Left colon (tissue), 2 donors: ENCODE data around the gene UNC45A. TPM values are rescaled to one million over a fixed set of nuclear protein-coding genes. Genes with fewer than 3 reads are reported as not detected.

ENCODE experiments used
- ATAC-seq: fragments of 200-7000 bp; cut with Tn5 transposase; one replicate; pipeline ENCODE4 v1.9.1; 2020; ENCODE audit warnings: mild to moderate bottlenecking, moderate library complexity
- DNase-seq, 2 donors: peaks; one replicate each; pipeline ENCODE4 v3.0.0-alpha.2; 2020
- intact Hi-C, 2 donors: fragments of 100-400 bp; cut with DNase I in 1 of 2; cut with micrococcal nuclease in 1 of 2; formaldehyde crosslinking; loops; one replicate each; pipeline versions ENCODE4 v1.11.2 to v1.14.0; 2022; cut with DNase I, micrococcal nuclease
- total RNA-seq, 2 donors: library from RNA; stranded (reverse); fragmentation: NEBNext Ultra II Directional; extraction: Animal tissue kit (Norgen Biotek cat#: 25700); gene quantifications; one replicate each; pipeline ENCODE4 v1.2.1, GENCODE V29; 2021
- donor health status: DM: no; HTN: no; CAD: no.
- donor health status: DM: yes; HTN: yes; CAD: no.

The UNC45A gene
- total RNA-seq, 2 donors from 2014 or later: 53.0 to 58.1 TPM

- intact Hi-C loops: no loop called here
- DNase-seq: no peak
- no peak for ATAC-seq
These were observed 1.8 kb upstream of the UNC45A start for GRCh38 chr15:90933301-90933700.

DNA sequence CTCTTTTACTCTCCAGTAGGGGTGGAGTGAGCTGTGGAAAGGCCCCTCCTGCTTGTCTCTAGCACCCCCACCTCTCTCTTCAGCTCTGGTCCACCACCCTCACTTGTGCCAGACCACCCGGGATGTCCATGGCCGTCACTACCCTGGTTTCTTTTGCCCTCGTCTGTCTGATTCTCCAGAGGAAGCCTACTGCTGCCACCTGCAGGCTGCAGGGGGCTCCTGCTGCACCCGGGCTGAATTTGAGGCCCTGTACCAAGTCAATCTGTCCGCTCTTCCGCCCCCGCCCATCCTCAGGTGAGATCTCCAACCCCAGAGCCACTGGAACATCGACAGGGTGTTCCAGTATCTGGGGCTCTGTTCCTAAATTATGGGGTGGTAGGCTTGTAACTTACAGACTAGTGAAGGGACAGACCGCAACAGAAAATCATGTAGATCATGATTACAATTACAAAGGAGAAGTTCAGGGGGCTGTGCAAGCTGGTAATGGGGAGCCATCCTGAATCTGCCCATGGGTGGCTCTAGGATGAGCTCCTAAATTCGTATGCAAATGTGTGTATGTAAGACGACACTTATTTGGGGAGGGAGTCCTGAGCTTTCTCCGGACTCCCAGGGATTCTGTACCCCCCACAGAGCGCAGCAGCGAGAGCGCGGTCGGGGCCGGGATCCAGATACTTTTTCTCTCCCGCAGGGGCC is 683 bp upstream of the UNC45A start:
- intact Hi-C loops: no loop called here
- ATAC-seq (peak; percentile 44), DNase-seq (peak; percentile 90 to 94)

- DNase-seq: no peak
These were observed 1.7 kb downstream of the UNC45A start for GRCh38 chr15:90936823-90937222.

DNA sequence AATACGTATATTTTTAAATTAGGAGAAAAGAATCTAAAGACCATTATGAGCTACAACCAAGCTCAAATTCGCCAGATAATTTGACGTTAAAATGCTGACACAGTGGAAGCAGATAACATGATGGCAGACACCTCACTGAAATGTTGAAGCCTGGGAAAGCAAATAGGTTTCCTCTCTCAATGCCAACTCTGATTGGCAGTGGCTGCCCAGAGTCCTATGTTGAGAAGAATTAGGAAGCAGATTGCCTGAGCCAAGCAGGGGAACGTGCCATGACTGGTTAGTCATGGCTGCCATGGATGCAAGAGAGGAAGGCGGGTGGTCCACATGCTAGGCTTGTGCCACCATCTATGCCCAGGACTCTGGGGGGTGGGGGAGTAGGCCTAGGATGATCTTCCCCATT is 3.2 kb downstream of the UNC45A start:
- intact Hi-C loops: no loop called here

More at GRCh38 chr15:90936823-90937222, 1.7 kb downstream of the UNC45A start:
- ATAC-seq: no peak
- intact Hi-C loops: no loop called here

DNA sequence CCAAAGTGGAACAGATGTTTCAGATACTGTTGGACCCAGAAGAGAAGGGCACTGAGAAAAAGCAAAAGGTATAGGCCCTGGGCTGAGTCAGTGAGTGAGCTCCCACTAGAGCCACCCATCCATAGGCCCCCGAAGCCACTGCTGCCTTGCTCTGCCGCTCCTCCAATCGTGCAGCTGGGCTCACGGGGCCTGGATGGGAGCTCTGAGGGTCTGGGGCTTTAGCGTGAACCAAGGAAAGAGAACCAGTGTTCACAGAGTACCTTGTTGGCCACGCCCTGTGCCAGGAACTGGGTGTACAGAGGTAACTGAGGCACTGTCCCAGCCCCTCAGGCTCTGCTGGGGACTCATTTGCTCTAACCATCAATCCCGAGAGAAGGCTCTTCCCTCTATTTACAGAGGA is 4.7 kb downstream of the UNC45A start:
- intact Hi-C loops: no loop called here
- ATAC-seq: no peak
- DNase-seq: no peak

More for the DNA sequence above, 3.2 kb downstream of the UNC45A start:
- no peak for ATAC-seq
- no peak for DNase-seq

- ATAC-seq (no peak), DNase-seq (no peak)
- intact Hi-C loops: no loop called here
These were observed 6.0 kb downstream of the UNC45A start for GRCh38 chr15:90941038-90941437.

GRCh38 chr15:90942354-90943120 is 7.5 kb downstream of the UNC45A start:
- ATAC-seq: no peak
- intact Hi-C loops: no loop called here
- no peak for DNase-seq

- DNase-seq (no peak), ATAC-seq (no peak)
- intact Hi-C loops: no loop called here
These were observed 10.0 kb downstream of the UNC45A start for GRCh38 chr15:90945091-90945490.

GRCh38 chr15:90946538-90946937 is 11.5 kb downstream of the UNC45A start:
- ATAC-seq: no peak
- intact Hi-C loops: no loop called here
- DNase-seq: no peak

GRCh38 chr15:90946941-90947576 is 12.0 kb downstream of the UNC45A start:
- ATAC-seq (no peak), DNase-seq (no peak)
- intact Hi-C loops: no loop called here

- ATAC-seq (no peak), DNase-seq (no peak)
- intact Hi-C loops: no loop called here
These were observed 12.7 kb downstream of the UNC45A start for GRCh38 chr15:90947577-90948357.

GRCh38 chr15:90948506-90948905 is 13.4 kb downstream of the UNC45A start:
- intact Hi-C loops: no loop called here
- no peak for ATAC-seq
- no peak for DNase-seq

GRCh38 chr15:90949979-90950675 is 15.0 kb downstream of the UNC45A start:
- ATAC-seq (no peak), DNase-seq (no peak)
- intact Hi-C loops: loop anchor here in 1 of 2 donors (10.0 kb wide), 1 partner anchor 315 kb away; no protein-coding TSS in a partner anchor

- intact Hi-C loops: loop anchor here in 1 of 2 donors (10.0 kb wide), 1 partner anchor 314 kb away; no protein-coding TSS in a partner anchor
- DNase-seq: no peak
These were observed 15.6 kb downstream of the UNC45A start for GRCh38 chr15:90950676-90951075.

GRCh38 chr15:90952901-90953677 is 18.0 kb downstream of the UNC45A start:
- intact Hi-C loops: loop anchor here in 1 of 2 donors (10.0 kb wide), 1 partner anchor 312 kb away; no protein-coding TSS in a partner anchor
- DNase-seq (no peak), ATAC-seq (no peak)

More at GRCh38 chr15:90950676-90951075, 15.6 kb downstream of the UNC45A start:
- no peak for ATAC-seq

DNA sequence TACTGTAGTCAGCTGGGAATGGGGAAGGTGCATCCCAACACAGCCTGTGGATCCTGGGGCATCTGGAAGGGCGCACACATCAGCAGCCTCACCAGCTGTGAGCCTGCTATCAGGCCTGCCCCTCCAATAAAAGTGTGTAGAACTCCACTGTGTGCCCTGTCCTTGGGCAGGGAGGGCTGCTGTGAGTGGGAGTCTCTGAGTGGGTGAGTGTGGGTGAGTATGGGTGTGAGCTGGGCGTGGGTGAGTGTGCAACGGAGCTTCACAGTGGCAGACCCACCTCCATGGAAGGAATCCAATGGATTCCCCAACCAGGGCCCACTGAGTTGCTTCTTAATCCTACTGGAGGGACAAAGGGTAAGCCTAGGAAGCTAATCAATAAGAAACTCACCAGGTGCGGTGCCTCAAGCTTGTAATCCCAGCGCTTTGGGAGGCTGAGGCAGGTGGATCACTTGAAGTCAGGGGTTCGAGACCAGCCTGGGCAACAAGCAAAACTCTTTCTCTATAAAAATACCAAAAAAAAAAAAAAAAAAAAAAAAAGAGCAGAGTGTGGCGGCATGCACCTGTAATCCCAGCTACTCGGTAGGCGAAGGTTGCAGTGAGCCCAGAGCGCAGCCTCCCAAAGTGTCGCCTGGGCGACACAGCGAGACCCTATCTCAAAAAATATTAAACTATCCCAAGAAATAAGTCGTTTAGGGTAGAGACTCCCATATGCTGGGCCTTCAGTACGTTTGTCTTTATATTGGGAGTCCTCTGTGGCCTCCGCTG is 19.0 kb downstream of the UNC45A start:
- intact Hi-C loops: loop anchor here in 1 of 2 donors (10.0 kb wide), 1 partner anchor 311 kb away; no protein-coding TSS in a partner anchor
- ATAC-seq (no peak), DNase-seq (no peak)
